ENCODE measurements around the gene C2orf68.
"Not testable (repeated sequence)": the region's sequence is repeated elsewhere in the genome, so short reads cannot be mapped to it uniquely, and the experiment has no call there.

Gene C2orf68, protein sequence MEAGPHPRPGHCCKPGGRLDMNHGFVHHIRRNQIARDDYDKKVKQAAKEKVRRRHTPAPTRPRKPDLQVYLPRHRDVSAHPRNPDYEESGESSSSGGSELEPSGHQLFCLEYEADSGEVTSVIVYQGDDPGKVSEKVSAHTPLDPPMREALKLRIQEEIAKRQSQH

DNA sequence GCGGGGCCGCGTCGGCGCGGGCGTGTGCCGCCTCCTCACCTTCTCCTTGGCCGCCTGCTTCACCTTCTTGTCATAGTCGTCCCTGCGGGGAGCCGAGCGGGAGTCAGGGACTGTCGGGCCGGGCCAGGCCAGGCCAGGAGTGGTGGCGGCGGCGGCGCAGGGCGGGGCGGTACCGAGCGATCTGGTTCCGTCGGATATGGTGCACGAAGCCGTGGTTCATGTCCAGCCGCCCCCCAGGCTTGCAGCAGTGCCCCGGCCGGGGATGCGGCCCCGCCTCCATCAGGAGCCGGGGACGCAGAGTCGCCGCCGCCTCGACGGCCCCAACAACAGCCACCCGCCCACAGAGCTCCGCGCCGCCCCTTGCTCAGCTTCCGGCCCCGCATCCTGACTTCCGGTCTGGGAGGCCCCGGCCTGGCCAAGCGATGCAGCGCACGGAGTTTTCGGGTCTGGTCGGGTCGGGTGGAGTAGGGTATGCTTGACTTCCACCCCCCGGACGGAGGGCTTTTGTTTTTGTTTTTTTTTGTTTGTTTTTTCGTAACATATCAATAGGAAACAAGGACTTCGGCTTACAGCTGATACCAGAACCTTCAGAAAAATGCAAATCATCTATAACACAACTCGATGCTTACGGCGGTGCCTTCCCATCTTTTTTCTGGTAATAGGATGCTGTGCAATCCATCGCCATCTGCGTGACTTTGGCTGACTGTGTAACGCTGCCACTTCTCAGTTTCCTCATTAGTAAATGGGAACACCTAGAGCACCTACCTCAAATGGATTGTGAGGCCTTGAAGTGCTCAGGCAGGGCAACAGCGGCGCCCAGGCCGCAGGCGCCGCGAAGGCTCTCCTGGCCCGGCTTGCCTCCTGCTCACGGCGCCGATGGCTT is at the start of gene C2orf68:
Gene C2orf68, minus strand, starts transcription at position 362 of the 883 bp plus-strand sequence. Its CDS starts 82 bp downstream, at position 280.
- DNase-seq (ENCODE audit: low spot score) = peak; percentile 90

DNA sequence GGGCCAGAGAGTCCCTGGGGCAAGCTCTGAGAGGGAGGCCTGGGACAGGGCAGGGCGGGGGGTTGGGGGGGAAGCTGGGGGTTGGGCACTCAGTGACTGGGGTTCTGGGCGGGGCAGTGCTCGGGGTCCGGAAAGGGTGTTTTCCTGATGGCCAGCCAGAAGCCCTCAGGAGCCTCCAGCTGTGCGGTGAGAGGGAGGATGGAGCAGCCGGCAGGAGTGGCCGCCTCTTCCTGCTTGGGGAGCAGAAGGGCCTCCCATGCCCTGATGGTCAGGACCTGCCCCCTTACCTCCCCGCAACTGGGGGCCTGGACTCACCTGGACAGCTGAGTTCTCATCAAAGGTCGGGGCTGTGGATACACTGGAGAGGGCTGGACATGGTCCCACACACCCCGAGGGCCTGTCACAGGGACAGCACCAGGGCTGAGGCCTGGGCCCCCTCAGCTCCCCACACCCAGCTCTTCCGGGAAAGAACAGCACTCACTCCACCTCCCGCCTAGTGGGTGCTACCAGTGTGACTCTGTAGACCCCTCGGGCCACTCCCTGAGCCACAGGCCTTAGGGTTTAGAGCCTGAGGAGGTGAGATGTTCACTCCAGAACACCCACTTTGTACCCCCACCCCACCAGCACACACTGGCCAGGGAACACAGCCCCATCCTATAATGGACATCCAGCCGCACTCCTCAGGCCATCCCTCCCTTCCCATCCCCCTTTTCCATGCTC is 49.4 kb upstream of the C2orf68 start:
- DNase-seq (ENCODE audit: low spot score) = no peak

DNA sequence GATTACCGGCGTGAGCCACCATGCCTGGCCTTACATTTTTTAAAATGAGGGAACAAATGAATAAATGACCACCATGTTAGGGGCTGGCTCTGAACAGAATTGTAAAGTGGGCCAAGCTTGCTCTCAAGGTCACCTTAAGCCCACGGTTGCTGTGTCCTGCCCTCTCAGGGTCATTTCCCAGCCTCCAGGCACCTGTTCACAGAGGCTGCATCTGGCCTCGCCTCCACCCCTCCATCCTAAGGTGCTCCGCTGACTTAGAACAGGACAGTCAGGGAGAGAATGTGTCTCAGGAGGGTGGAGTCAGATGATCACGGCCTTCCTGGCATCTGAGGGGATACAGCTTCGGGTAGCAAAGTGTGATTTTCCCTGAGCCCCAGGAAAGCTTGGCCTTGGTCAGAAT is 48.9 kb upstream of the C2orf68 start:
- DNase-seq (ENCODE audit: low spot score) = no peak

DNA sequence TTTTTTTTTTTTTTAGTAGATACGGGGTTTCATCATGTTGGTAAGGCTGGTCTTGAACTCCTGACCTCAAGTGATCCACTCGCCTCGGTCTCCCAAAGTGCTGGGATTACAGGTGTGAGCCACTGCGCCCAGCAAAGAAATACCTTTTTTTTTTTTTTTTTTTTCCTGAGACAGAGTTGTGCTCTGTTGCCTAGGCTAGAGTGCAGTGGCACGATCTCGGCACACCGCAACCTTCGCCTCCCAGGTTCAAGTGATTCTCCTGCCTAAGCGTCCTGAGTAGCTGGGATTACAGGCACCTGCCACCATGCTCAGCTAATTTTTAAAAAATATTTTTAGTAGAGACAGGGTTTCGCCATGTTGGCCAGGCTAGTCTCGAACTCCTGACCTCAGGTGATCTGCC is 48.4 kb upstream of the C2orf68 start:
- DNase-seq (ENCODE audit: low spot score) = not testable (repeated sequence)

DNA sequence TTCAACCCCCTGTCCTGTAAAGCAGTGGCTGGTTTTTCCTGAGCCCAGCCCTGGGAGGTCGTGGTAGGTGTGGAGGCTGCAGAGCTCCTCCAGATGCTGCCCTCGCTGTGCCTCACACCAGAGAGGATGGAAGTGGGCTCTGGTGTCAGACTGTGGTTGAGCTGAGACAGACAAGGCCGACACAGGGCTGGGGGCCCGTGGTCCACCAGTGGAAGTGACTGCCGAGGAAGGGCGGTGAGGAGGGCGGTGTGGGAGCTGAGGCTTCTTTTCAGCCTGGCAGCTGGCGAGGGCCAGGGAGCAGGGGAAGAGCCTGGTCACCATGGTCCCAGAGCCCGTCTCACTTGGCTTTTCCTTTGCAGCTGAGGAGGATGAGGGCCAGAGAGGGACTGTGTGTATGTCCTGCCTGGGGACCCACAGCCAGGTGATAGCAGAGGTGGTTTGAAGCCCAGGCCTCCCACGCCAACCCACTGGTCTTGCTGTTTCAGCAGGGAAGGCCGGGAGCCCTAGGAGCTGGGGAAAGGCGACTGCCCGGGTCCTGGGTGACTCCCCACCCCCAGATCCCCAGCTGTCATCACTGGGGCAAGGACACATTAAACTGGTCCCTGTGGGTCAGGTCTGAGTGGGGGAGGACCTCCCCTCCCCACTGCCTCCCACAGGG is 47.6 kb upstream of the C2orf68 start:
- no peak for DNase-seq (ENCODE audit: low spot score)

DNA sequence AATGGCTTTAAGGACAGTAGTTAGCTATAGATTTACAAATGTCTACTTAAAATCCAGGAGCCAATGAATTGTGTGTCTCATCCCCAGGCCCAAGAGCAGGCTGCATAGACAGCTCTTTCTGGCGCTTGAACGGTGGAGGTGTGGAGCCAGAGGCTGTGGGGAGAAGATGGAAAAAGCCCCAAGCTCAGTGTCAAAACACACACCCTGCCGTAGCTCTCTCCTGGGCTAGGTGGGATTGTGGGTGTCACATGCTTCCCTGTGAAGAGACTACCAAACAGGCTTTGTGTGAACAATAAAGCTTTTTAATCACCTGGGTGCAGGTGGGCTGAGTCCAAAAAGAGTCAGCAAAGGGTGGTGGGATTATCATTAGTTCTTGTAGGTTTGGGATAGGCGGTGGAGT is 45.5 kb upstream of the C2orf68 start:
- DNase-seq (ENCODE audit: low spot score) = not testable (repeated sequence)

DNA sequence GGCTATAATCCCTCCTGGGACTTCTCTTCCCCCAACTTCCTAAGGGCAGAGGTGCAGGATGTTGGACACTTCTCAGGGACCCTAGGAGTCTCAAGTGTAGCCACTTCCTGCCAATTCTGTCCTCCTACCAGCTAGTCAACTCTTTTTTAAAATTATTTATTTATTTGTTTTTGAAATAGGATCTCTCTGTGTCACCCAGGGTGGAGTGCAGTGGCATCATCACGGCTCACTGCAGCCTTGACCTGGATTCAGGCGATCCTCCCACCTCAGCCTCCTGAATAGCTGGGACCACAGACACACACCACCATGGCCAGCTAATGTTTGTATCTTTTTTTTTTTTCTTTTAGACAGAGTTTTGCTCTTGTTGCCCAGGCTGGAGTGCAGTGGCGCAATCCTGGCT is 44.6 kb upstream of the C2orf68 start:
- DNase-seq (ENCODE audit: low spot score) = no peak

DNA sequence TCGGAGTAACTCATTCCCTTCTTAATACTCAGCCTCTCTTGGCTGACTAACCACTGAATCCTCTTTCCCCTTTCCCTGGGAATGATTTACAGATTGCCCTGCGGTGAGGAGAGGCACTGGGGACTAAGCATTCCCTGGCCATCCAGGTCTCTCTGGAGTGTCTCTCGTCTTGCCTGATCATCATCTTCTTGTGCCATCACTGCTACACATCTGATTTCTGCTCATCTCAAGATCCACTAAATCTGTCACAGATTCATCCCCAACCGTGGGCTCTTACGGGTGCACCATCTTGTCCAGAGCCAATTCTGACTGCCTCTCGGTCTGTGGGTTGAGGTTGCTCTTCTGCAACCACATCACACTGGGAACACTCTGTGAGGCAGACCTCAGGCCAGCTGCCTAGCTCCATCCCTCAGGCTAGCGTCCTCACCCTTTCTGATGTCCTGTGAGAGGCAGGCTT is 44.1 kb upstream of the C2orf68 start:
- no peak for DNase-seq (ENCODE audit: low spot score)

DNA sequence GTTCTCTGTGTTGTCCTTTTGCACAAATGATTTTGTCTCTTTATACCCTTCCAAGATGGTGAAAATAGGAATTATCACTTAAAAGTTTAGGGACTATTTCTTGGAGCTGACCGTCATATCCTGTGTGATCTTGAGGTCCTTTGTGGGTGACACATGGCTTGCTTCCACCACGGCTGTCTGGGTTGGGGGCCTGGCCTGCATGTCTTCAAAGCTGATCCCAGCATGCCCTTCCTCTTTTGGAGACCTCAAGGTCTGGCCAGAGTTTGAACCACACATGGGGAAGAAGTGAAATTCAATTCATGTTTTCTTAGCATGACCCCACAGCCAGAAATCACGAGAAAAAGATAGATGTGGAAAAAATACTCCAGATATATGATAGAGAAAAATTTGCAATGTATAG is 42.1 kb upstream of the C2orf68 start:
- no peak for DNase-seq (ENCODE audit: low spot score)

DNA sequence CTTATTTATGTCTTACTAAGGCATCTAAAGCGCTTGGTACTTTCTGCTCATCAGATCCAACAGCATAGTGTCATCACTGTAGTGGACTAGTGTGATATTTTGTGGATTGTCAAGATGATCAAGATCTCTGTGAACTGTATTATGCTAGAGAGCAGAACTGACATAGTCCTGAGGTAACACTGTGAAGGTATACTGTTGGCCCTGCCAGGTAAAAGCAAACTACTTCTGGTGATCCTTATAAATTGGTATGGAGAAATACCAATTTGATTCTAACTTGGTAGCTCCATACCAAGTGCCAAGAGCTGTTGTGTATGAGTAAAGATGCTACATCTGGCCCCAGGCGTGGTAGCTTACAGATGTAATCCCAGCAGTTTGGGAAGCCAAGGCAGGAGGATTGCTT is 40.2 kb upstream of the C2orf68 start:
- no peak for DNase-seq (ENCODE audit: low spot score)

DNA sequence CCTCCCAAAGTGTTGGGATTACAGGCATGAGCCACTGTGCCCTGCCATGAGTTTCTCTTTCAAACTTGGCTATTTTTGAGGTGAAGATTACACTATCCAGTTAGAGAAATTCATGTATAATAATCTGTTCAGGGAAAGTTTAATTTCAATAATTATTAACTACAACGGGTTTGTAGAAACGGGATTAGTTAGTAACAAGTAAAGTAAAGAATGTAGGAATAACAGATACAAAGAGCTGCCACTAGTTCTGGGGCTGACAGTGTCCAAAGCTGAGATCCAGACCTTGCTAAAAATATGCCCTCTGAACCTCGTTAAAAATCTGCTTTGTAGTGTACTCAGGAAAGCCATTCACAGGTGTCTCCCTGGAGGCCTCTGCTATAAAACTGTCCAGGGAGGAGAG is 39.2 kb upstream of the C2orf68 start:
- no peak for DNase-seq (ENCODE audit: low spot score)

DNA sequence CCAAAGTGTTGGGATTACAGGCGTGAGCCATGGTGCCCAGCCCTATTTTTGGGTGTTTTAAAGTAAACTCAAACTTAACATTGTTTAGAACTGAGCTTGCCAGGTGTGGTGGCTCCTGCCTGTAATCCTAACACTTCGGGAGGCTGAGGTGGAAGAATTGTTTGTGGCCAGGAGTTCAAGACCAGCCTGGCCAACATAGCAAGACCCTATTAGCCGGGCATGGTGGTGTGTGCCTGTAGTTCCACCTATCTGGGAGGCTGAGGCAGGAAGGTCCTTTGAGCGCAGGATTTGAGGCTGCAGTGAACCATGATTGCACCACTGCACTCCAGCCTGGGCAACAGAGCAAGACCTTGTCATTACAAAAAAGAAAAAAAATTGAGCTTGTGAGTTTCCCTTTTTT is 38.6 kb upstream of the C2orf68 start:
- DNase-seq (ENCODE audit: low spot score) = no peak

DNA sequence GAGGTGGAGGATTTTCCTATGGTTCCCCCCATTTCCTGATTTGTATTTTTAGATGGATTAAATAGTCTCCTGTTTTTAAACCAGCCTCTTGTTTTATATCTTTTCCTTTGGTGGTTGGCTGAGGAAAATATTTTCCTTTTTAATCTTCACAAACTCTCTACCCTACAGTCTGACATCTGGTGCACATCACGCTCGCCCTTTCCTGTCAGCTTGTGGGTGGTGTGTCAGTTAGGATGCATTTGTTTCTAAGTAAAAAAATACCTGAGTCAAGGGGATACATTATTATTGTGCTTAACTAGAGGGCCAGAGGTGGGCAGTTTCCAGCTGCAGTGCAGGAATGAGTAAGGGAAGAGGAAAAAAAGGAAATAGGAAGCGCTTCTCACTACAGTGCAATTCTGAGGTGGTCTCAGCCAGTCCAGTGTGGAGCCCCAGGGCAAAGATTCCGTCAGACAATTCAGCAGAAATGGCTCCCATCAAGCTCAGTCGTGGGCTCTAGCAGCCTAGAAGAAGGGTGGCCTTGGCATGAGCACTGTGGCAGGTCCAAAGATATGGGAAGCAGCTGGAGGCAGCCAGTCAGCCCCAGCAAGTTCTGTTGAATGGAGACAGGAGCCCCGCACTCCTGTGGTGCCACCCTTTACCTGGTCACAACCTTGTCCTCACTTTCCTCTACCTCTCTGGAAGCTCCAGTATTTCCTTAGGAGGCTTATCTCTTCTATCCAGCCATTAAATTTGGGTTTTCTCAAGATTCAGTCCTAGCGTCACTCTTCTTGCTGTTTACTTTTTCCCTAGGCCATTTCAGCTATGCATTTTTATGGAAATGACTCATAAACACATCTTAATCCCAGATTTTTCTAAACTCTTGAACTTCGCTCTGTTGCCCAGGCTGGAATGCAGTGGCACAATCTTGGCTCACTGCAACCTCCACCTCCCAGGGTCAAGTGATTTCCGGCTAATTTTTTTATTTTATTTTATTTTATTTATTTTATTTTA is 37.6 kb upstream of the C2orf68 start:
- no peak for DNase-seq (ENCODE audit: low spot score)

DNA sequence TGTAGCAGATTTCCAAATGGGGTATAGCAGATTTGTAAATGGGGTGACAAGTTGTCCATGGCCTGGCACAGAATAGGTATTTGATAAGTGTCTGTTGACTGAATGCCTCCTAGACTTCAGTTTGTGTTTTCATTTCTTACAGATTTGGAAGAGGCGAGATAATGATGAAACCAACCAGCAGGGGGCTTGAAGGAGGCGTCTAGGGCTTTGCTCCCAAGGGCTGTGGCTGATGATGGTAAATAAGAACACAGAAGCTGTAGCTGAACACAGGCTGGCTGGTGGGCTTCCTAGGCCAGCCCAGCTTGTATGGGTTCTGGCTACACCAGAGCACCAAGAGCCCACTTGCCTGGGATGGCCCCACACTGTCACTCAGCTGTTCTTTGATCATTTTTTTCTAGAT is 36.8 kb upstream of the C2orf68 start:
- DNase-seq (ENCODE audit: low spot score) = peak; percentile 29

DNA sequence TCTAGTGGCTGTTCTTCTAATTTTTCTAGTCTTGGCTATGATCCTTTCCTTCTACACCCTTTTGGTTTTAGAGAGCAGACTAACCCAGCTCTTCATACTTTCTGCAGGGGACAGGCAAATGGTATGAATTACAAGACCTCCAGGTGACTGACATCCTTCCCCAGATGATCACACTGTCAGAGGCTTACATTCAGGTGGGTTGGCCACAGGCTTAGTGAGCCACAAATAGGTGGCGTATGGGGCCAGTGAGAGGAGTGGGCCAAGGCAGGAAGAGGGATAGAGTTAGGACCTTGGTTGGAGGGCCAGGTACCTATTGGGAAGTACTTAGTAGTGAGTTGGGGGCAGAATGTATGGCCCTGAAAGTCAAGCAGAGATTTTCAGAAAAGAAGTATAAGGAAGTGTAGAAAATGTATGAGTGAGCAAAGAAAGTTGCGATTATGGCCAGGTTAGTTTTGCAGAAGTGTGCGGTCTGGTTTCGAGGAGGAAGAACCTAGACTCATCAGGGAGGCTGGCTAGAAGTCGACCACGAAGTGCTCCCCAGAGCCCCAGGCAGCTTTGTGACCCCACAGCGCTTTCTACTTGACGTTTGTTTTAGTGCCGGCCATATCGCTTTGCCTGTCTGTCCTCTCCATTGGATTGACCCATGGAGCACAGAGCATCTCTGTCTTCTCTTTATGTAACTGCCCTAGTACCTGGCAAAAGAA is 36.1 kb upstream of the C2orf68 start:
- peak; percentile 63 for DNase-seq (ENCODE audit: low spot score)

DNA sequence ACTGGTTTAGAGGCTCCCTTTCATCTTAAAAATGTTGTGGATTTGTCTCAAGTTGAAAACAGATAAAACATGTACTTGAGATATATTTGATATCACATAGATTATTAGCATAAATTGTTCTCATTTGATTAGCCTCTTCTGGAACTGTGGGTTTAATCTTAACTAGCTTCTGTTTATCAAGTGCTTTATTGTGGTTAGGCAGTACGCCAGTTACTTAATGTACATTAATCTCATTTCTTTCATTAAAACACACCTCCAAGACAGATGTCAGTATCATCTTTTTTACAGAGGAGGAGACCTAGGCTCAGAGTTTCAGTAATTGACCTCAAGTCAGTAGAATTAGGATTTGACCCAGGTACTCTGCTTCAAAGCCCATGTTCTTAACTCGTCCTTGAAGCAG is 34.3 kb upstream of the C2orf68 start:
- DNase-seq (ENCODE audit: low spot score) = no peak

DNA sequence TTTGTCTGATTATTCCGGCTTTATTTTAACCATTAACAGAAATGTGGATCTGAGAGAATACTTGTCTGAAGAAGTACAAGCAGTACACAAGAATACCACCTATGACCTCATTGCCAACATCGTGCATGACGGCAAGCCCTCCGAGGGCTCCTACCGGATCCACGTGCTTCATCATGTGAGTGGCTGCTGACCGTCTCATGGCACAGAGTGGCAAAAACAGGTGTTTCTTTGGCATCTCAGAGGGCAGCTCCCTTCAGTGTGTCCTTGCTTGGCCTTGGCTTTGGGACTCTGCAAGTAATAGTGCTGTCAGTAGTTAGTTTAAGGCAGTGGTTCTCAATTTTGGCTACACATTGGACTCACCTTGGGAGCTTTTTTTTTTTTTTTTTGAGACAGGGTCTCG is 33.0 kb upstream of the C2orf68 start:
- DNase-seq (ENCODE audit: low spot score) = no peak

DNA sequence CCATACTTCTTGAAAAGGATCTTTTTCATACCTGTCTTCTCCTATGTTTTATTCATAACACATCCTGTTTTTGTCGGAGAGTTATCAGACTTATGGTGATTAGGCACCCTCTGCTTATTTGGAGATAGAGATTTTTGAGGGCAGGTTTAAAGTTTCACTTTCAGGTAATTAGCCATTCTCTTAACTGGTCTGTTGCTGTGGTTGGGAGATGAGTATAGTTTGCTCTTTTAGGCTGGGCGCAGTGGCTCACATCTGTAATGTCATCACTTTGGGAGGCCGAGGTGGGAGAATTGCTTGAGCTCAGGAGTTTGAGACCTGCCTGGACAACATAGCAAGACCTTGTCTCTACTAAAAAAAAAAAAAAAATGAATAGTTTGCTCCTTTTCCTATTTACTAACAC is 30.9 kb upstream of the C2orf68 start:
- no peak for DNase-seq (ENCODE audit: low spot score)

DNA sequence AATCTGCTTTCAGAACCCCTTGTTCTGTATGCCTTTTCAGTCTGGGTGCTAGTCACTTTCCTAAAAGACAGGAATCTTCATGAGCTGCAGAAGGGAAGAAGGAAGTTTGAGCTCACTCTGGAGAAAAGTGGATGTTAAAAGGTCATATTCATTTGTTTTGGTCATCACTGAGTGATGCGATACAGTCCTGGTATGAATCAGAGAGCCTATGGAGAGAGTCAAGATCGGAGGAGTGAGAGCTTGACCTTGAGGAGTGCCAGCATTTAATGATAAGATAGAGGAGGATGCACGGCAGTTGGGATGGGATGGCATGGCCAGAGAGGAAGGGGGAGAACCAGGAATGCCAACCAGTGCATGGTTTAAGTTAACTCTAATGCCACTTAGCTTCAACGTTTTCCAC is 23.8 kb upstream of the C2orf68 start:
- DNase-seq (ENCODE audit: low spot score) = no peak

DNA sequence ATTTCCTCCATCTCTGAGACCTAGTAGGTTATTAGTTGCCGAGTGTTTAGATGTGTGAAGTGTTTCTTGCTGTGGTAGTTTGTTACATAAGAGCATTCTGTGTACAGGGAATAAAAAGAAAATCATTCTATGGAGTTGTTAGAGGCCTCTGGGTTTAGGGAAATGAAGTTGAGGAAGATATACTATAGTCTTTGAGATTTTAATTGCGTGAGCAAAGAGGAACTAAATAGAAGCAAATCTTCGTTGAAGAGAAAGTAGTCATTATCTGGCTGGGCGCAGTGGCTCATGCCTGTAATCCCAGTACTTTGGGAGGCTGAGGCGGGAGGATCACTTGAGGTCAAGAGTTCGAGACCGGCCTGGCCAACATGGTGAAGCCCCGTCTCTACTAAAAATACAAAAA is 23.1 kb upstream of the C2orf68 start:
- DNase-seq (ENCODE audit: low spot score) = no peak

DNA sequence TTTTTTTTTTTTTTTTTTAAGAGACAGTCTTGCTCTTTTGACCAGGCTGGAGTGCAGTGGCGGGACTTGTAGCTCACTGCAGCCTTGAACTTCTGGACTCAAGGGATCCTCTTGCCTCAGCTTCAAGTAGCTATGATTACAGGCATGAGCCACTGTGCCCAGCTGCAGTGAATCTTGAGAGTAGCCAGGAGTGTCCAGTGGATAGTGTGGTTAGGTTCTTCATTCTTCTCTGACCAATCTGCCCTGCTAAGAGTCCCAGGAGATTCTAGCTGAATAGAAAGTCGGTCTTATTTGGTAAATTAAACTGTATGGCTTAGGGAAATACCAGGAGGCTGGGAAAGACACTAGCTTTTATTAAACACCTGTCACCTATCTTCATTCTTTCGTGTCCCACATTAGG is 19.4 kb upstream of the C2orf68 start:
- no peak for DNase-seq (ENCODE audit: low spot score)
